HCT116 (cell line): ENCODE data around the gene THADA.

Experiments
- CTCF ChIP-seq, 3 experiments: fragments of 200-600 bp in 1 of 3; sonication (generic) in 1 of 3; IDR thresholded peaks in 2 of 3; conservative IDR thresholded peaks in 1 of 3; 2 replicates each; pipeline ENCODE4 v1.5.1; 2012 to 2017; ENCODE audit warnings: low read depth in 2 of 3, low read length in 2 of 3, antibody characterized with exemption in 1 of 3, borderline replicate concordance in 1 of 3, control low read depth in 1 of 3, mild to moderate bottlenecking in 1 of 3, mixed read lengths in 1 of 3, mixed run types in 1 of 3, moderate library complexity in 1 of 3; ENCODE audit not compliant: insufficient read depth in 1 of 3
- EGR1 ChIP-seq: IDR thresholded peaks from 2 replicates; pipeline ENCODE4 v1.6.1; 2012; ENCODE audit warnings: low read depth
- ELF1 ChIP-seq: IDR thresholded peaks from 2 replicates; pipeline ENCODE4 v1.6.1; 2012; ENCODE audit warnings: low read depth, borderline replicate concordance
- EZH2 ChIP-seq: fragments of 200-600 bp; sonication (generic); IDR thresholded peaks from 2 replicates; pipeline ENCODE4 v1.6.1; 2017; ENCODE audit warnings: antibody characterized with exemption, mixed run types
- JUND ChIP-seq: IDR thresholded peaks from 2 replicates; pipeline ENCODE4 v1.6.1; 2012
- POLR2A ChIP-seq: IDR thresholded peaks from 2 replicates; pipeline ENCODE4 v1.7.0; 2011; ENCODE audit warnings: borderline replicate concordance; ENCODE audit not compliant: insufficient read depth, insufficient read length; ENCODE audit errors: extremely low read depth
- POLR2AphosphoS5 ChIP-seq: IDR thresholded peaks from 2 replicates; pipeline ENCODE4 v1.6.1; 2011; ENCODE audit warnings: mild to moderate bottlenecking, low read depth, low read length, moderate library complexity
- REST ChIP-seq: IDR thresholded peaks from 2 replicates; pipeline ENCODE4 v1.6.1; 2012; ENCODE audit warnings: low read depth
- SIN3A ChIP-seq: IDR thresholded peaks from 2 replicates; pipeline ENCODE4 v1.6.1; 2012; ENCODE audit warnings: low read depth
- SRF ChIP-seq: IDR thresholded peaks from 2 replicates; pipeline ENCODE4 v1.6.1; 2012; ENCODE audit warnings: low read depth
- TCF7L2 ChIP-seq: IDR thresholded peaks from 2 replicates; pipeline ENCODE4 v1.7.0; 2011; ENCODE audit warnings: borderline replicate concordance, inconsistent platforms; ENCODE audit not compliant: insufficient read depth, insufficient read length; ENCODE audit errors: extremely low read depth
- YY1 ChIP-seq: IDR thresholded peaks from 2 replicates; pipeline ENCODE4 v1.6.1; 2011; ENCODE audit warnings: low read length, low read depth, moderate library complexity, mild to moderate bottlenecking; ENCODE audit not compliant: insufficient replicate concordance; ENCODE audit errors: extremely low read depth
- ZBTB33 ChIP-seq: IDR thresholded peaks from 2 replicates; pipeline ENCODE4 v1.6.1; 2011; ENCODE audit warnings: mild to moderate bottlenecking, low read length, moderate library complexity; ENCODE audit not compliant: insufficient replicate concordance; ENCODE audit errors: extremely low read depth
- ZNF274 ChIP-seq: fragments of 200-500 bp; sonication (Bioruptor generic); IDR thresholded peaks from 2 replicates; pipeline ENCODE4 v1.6.1; 2014; ENCODE audit warnings: mild to moderate bottlenecking, low read depth, low read length, inconsistent platforms

GRCh38 chr2:43511199-43511598 lies 84.6 kb downstream of the THADA start:
- TF ChIP-seq CTCF (IDR thresholded peaks at IDR 0.05 in 2 of 3, conservative IDR thresholded peaks at IDR 0.05 in 1 of 3; ENCODE audit: borderline replicate concordance in 1 of 3, insufficient read depth in 1 of 3, low read depth in 2 of 3, low read length in 2 of 3) = no peak
- TF ChIP-seq POLR2AphosphoS5 = no peak
- TF ChIP-seq POLR2A = no peak
- TF ChIP-seq JUND = no peak
- TF ChIP-seq REST = no peak
- TF ChIP-seq EGR1 = no peak
- TF ChIP-seq TCF7L2 = no peak
- TF ChIP-seq SIN3A = no peak
- no peak for TF ChIP-seq ELF1
- no peak for TF ChIP-seq EZH2
- TF ChIP-seq ZBTB33 = no peak
- no peak for TF ChIP-seq ZNF274
- TF ChIP-seq YY1 = no peak
- no peak for TF ChIP-seq SRF
